Karpas-422 (cell line): ENCODE data around the gene NCAPD3. TPM values are rescaled to one million over a fixed set of nuclear protein-coding genes. Genes with fewer than 3 reads are reported as not detected.

Experiments
- DNase-seq: peaks from one replicate; pipeline ENCODE4 v3.0.0-alpha.2; 2015
- H2AFZ ChIP-seq: fragments of 200-600 bp; sonication (generic); 2 replicates; pipeline ENCODE4 v1.6.1; 2014; ENCODE audit warnings: antibody characterized with exemption, low read length, mixed read lengths
- H3K27ac ChIP-seq: fragments of 200-600 bp; sonication (generic); 2 replicates; pipeline ENCODE4 v1.5.1; 2014; ENCODE audit warnings: mild to moderate bottlenecking, low read length, moderate library complexity
- H3K27me3 ChIP-seq: fragments of 200-600 bp; sonication (generic); 2 replicates; pipeline ENCODE4 v1.6.1; 2014; ENCODE audit warnings: low read length, mixed read lengths
- H3K36me3 ChIP-seq: fragments of 200-600 bp; sonication (generic); 2 replicates; pipeline ENCODE4 v1.6.1; 2014; ENCODE audit warnings: low read length, mixed read lengths; ENCODE audit not compliant: insufficient read depth
- H3K4me1 ChIP-seq: fragments of 200-600 bp; sonication (generic); 2 replicates; pipeline ENCODE4 v1.6.1; 2014; ENCODE audit warnings: mild to moderate bottlenecking, low read length, mixed read lengths
- H3K4me2 ChIP-seq: fragments of 200-600 bp; sonication (generic); 2 replicates; pipeline ENCODE4 v1.6.1; 2014; ENCODE audit warnings: low read length, low read depth, mild to moderate bottlenecking; ENCODE audit not compliant: poor library complexity, severe bottlenecking
- H3K4me3 ChIP-seq: fragments of 200-600 bp; sonication (generic); 2 replicates; pipeline ENCODE4 v1.5.1; 2014; ENCODE audit warnings: mild to moderate bottlenecking, antibody characterized with exemption, low read length, mixed read lengths
- H3K79me2 ChIP-seq: fragments of 200-600 bp; sonication (generic); 2 replicates; pipeline ENCODE4 v1.6.1; 2014; ENCODE audit warnings: mild to moderate bottlenecking, low read length, mixed read lengths
- H3K9ac ChIP-seq: fragments of 200-600 bp; sonication (generic); 2 replicates; pipeline ENCODE4 v1.6.0; 2014; ENCODE audit warnings: low read length
- H3K9me2 ChIP-seq: fragments of 200-600 bp; sonication (generic), shearing (Covaris generic); replicated peaks from 2 replicates; pipeline ENCODE4 v1.6.0; 2014; ENCODE audit warnings: mild to moderate bottlenecking, low read length, moderate library complexity; ENCODE audit not compliant: insufficient read depth
- H3K9me3 ChIP-seq: fragments of 300-700, 200-600 bp; sonication (generic); 2 replicates; pipeline ENCODE4 v1.6.1; 2014; ENCODE audit warnings: low read length, mixed read lengths
- H4K20me1 ChIP-seq: fragments of 200-600 bp; sonication (generic); 2 replicates; pipeline ENCODE4 v1.6.1; 2014; ENCODE audit warnings: mild to moderate bottlenecking, antibody characterized with exemption, low read length, low read depth; ENCODE audit not compliant: insufficient read depth
- total RNA-seq: library from RNA; depleted of rRNA; stranded (reverse); fragments of >200 nt; shearing (Covaris generic); gene quantifications from 2 replicates; pipeline ENCODE4 v1.2.3, GENCODE V29; 2014; ENCODE audit warnings: low replicate concordance

Gene NCAPD3
- total RNA-seq, 1 experiment from 2014 or later = 22.0 TPM

DNA sequence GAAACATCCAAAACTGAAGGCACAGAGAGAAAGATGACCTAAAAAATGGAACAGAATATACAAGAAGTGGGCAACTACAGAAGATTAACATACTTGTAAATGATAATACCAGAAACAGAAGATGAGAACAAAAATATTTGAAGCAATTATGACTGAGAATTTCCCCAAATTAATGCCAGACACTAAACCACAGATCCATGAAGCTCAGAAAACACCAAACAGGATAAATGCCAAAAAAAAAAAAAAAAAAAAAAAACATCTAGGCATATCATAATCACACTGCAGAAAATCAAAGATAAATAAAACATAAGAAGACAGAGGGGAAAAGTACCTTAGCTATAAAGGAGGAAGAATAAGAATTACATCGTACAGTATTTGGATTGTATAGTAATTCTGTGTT, 89.6 kb downstream of the NCAPD3 start:
- Histone ChIP-seq H3K4me3 (no peak overlapping the region), H3K27me3 (no peaks in the 10 kb centered on the region), H4K20me1 (no peaks in the 10 kb centered on the region), H3K4me1 (no peaks in the 10 kb centered on the region), H3K9me2 (no peaks in the 10 kb centered on the region), H2AFZ (no peak overlapping the region), H3K9ac (no peak overlapping the region), H3K4me2 (no peak overlapping the region), H3K27ac (no peak overlapping the region), H3K36me3 (no peaks in the 10 kb centered on the region), H3K9me3 (no peaks in the 10 kb centered on the region; the same call in 1 of the 2 replicates), H3K79me2 (no peaks in the 10 kb centered on the region)
- DNase-seq = no peak

DNA sequence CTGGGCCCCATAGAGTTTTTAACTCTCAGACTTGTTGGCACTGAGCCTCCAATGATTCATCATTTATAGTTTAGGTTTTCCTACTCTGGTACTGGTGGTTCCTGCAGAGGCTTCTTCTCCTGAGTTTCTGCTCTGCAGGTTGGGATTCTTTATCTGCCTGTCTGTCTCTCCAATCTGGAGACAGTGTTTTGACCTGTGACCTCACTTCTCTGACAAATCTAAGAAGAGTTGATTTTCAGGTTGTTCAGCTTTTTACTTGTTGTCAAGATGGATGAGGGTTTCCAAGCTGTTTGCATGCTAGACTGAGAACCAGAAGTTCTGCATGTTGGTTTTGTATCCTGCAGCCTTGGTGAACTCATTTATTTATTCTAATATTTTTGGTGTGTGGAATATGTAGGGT, 91.0 kb downstream of the NCAPD3 start:
- H3K9me2 ChIP-seq = no peaks in the 10 kb centered on the region
- H3K4me2 ChIP-seq = no peak overlapping the region
- H4K20me1 ChIP-seq = no peaks in the 10 kb centered on the region
- no peak for DNase-seq
- no peak overlapping the region for H3K27ac ChIP-seq
- H3K79me2 ChIP-seq = no peaks in the 10 kb centered on the region
- no peak overlapping the region for H3K4me3 ChIP-seq
- H3K36me3 ChIP-seq = no peaks in the 10 kb centered on the region
- H3K9me3 ChIP-seq = no peaks in the 10 kb centered on the region; the same call in 1 of the 2 replicates
- no peaks in the 10 kb centered on the region for H3K27me3 ChIP-seq
- H3K9ac ChIP-seq = no peak overlapping the region
- no peaks in the 10 kb centered on the region for H3K4me1 ChIP-seq
- no peak overlapping the region for H2AFZ ChIP-seq

DNA sequence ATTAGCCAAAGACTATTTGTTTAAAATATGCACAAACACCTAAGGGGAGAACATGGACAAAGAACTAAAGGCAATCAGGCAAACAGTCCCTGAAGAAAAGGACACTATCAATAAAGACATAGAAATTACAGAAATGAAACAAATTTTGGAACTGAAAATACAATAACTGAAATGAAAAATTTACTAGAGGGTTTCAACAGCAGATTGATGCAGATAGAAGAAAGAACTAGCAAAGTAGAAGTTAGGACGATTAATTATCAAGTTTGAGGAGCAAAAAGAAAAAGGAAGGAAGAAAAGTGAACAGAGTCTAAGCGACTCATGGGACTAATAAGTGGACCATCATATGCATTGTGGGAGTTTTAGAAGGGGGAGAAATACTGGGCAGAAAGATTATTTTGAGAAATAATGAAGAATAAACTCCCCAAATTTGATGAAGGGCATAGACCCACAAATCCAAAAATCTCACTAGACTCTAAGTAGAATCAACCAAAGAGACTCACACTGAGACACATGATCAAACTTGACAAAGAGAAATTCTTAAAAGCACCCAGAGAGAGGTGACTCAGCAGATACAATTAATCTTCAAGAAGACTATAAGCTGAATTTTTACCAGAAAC, 92.0 kb downstream of the NCAPD3 start:
- Histone ChIP-seq H3K4me2 (no peak overlapping the region), H3K4me1 (no peaks in the 10 kb centered on the region), H2AFZ (no peak overlapping the region), H3K9me3 (no peaks in the 10 kb centered on the region; the same call in 1 of the 2 replicates), H3K27me3 (no peaks in the 10 kb centered on the region), H3K79me2 (no peaks in the 10 kb centered on the region), H3K4me3 (no peak overlapping the region), H3K27ac (no peak overlapping the region), H3K36me3 (no peaks in the 10 kb centered on the region), H3K9ac (no peak overlapping the region), H3K9me2 (no peaks in the 10 kb centered on the region), H4K20me1 (no peaks in the 10 kb centered on the region)
- DNase-seq = no peak

DNA sequence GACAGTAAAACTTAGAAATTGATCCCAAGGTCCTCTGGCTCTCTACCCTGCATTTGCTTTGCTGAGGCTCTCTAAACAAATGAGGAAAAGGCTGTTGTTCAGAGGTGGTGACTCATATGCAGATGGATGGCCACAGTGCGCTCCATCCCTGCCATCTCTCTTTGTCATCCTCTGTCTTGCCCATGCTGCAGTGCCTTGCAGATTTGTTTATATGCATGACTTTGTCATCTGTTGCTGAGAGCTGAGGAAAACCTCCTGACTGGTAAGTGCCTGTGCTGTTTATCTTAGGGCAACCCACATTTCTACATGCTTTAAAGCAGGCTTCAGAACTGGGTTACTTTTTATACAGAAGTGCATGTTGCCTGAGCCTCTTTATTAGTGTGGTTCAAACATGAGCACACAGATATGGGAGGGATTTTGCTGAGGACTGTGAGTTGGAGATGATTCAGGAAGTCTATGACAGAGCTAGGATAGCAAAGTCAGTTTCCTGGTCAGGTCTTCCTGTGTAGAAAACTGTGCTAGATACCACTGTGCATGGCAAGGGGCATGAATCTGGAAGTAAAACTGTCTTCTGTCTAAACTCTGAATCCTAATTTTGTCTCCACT, 97.4 kb downstream of the NCAPD3 start:
- no peak overlapping the region for H2AFZ ChIP-seq
- H3K79me2 ChIP-seq = no peaks in the 10 kb centered on the region
- no peak for DNase-seq
- no peaks in the 10 kb centered on the region for H4K20me1 ChIP-seq
- no peaks in the 10 kb centered on the region for H3K9me2 ChIP-seq
- H3K4me1 ChIP-seq = no peaks in the 10 kb centered on the region
- H3K36me3 ChIP-seq = no peaks in the 10 kb centered on the region
- no peaks in the 10 kb centered on the region for H3K27me3 ChIP-seq
- H3K4me3 ChIP-seq = no peak overlapping the region
- no peak overlapping the region for H3K27ac ChIP-seq
- H3K9ac ChIP-seq = no peak overlapping the region
- no peaks in the 10 kb centered on the region for H3K9me3 ChIP-seq
- no peak overlapping the region for H3K4me2 ChIP-seq

DNA sequence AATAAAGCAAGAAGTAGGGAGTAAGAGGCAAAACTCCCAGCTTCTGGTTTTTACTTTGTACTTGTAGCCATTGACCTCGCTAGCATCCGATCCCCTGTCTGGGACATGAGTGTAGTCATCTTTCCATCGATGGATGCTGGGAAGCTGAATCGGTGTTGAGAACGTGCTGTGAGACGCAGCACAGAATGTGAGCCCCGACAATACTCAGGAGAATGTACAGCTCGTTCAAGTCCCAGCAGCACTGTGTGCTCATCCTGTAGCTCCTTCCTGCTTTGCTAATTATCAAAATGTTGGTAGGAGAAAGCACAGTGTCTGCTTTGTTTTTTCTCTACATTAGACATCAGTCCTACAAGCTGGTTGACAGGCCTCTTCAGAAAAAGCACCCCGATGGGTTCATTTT, 98.3 kb downstream of the NCAPD3 start:
- no peaks in the 10 kb centered on the region for H3K9me3 ChIP-seq
- H3K9ac ChIP-seq = no peak overlapping the region
- H3K4me2 ChIP-seq = no peak overlapping the region
- H3K36me3 ChIP-seq = no peaks in the 10 kb centered on the region
- no peak overlapping the region for H3K27ac ChIP-seq
- no peak overlapping the region for H3K4me3 ChIP-seq
- H4K20me1 ChIP-seq = no peaks in the 10 kb centered on the region
- no peak overlapping the region for H2AFZ ChIP-seq
- H3K4me1 ChIP-seq = no peaks in the 10 kb centered on the region
- no peaks in the 10 kb centered on the region for H3K9me2 ChIP-seq
- no peaks in the 10 kb centered on the region for H3K79me2 ChIP-seq
- DNase-seq = no peak
- no peaks in the 10 kb centered on the region for H3K27me3 ChIP-seq

DNA sequence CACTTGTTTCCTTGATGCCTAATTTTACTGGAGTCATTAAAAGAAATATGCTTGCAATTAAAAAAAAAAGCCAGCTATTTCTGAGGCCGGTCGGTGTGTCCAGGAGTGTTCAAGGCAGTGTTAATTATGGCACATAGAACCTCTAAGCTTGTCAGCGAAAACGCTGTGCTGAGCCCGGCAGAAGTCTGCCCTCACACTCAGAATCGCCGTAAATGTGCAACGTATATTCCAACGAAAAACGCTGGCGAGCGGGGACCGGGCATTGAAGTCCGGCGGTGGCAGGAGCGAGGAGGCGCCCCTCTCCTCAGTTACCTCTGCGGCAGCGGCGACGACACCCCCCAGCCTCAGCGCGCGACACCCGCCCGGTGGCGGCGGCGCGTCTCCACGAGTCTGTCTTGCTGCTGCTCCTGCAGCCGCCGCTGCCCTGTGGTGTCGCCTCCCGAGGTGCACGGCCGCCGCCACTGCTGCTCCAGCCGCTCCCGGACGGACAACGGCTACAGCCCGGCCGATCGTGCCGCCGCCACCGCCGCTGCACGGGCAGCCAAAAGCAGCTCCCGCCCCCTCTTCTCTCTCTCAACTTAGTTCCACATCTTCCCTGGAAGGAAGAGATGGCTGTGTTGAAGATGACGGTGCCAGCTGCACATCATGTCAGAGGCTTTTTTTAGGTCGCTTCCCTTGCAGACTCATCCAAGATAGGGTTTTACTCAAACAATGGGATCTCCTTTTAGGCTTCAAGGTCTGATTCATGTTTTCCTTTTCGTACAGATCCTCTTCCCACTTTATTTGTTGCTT, 98.9 kb downstream of the NCAPD3 start:
- H3K36me3 ChIP-seq = no peaks in the 10 kb centered on the region
- no peaks in the 10 kb centered on the region for H3K9me3 ChIP-seq
- no peak overlapping the region for H3K9ac ChIP-seq
- no peak for DNase-seq
- H3K27me3 ChIP-seq = no peaks in the 10 kb centered on the region
- H2AFZ ChIP-seq = no peak overlapping the region
- H3K4me2 ChIP-seq = no peak overlapping the region
- H3K27ac ChIP-seq = no peak overlapping the region
- no peaks in the 10 kb centered on the region for H3K79me2 ChIP-seq
- no peak overlapping the region for H3K4me3 ChIP-seq
- no peaks in the 10 kb centered on the region for H3K9me2 ChIP-seq
- H3K4me1 ChIP-seq = no peaks in the 10 kb centered on the region
- H4K20me1 ChIP-seq = no peaks in the 10 kb centered on the region

DNA sequence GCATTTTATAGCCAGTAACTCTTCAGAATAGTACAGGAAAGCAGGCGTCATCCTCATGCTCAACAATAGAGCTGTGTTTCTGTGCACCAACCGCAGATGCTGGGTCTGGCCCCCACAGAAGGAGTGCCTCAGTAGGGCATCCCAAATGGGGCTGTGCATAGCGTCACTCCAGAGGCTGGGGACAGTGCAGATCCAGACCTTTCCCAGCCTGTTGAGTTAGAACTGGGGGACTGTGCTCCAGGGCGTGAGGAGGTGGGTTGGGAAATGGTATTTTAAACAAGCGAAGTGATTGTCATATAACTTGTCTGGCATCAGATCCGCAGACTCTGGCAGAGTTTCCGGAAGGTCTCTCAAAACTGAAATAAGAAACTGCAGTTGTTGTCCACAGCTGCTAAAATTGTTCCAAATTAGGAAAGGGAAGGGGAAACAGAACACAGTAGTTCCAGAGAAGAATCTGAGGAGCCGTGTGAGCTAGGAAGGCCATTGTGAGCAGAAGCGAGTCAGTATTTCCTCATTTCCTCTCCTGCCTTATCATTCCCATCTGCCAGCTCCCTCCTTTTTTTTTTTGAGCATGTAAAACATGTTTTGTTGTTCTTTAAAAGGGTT, 102.7 kb downstream of the NCAPD3 start:
- no peaks in the 10 kb centered on the region for H3K27me3 ChIP-seq
- H3K9me2 ChIP-seq = no peaks in the 10 kb centered on the region
- no peaks in the 10 kb centered on the region for H3K9me3 ChIP-seq
- no peak overlapping the region for H3K27ac ChIP-seq
- H3K4me1 ChIP-seq = no peaks in the 10 kb centered on the region
- DNase-seq = no peak
- no peaks in the 10 kb centered on the region for H3K79me2 ChIP-seq
- no peak overlapping the region for H3K4me3 ChIP-seq
- H3K4me2 ChIP-seq = no peak overlapping the region
- no peaks in the 10 kb centered on the region for H4K20me1 ChIP-seq
- no peak overlapping the region for H2AFZ ChIP-seq
- H3K9ac ChIP-seq = no peak overlapping the region
- H3K36me3 ChIP-seq = no peaks in the 10 kb centered on the region

DNA sequence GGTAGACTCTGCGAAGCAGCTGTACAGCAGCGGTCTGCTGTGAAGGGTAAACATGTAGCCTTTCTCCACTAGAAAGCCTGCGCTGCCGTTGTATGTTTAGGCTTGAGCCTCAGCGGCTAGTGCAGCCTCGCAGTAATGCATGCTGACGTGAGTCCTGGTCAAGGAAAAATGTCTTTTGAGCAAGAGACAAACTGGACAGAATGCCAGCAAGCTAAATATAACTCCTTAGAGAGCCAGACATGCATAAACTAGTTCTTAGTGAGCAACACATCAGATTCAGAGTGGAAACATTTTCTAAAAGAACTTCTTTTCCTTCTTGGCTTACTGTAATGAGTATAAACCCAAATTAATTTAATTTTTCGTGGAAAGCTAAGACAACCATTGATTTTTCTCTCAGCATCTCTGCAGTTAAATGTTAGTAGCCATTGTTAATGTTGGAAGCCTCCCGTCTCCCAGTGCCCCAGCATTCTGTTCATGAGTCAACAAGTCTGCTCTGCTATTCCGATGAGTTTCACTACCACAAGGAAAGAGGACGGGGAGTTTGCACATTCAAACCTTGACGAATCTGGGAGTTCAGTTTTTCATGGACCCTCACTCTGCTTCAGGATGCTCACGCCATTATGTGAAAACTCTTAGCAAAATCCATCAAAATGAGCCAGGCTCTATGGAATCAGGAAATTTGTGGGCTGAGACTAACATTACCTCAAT, 103.5 kb downstream of the NCAPD3 start:
- Histone ChIP-seq H3K27ac (no peak overlapping the region), H3K79me2 (no peaks in the 10 kb centered on the region), H3K9ac (no peak overlapping the region), H3K4me3 (no peak overlapping the region), H3K4me2 (no peak overlapping the region), H3K27me3 (no peaks in the 10 kb centered on the region), H4K20me1 (no peaks in the 10 kb centered on the region), H3K4me1 (no peaks in the 10 kb centered on the region), H2AFZ (no peak overlapping the region), H3K9me2 (no peaks in the 10 kb centered on the region), H3K9me3 (no peaks in the 10 kb centered on the region), H3K36me3 (no peaks in the 10 kb centered on the region)
- DNase-seq = no peak
